Erythroblast (primary cell): Measurements from ENCODE around the gene RCSD1.

Experiments used
- DNase-seq, 2 experiments: peaks; one replicate each; lab custom pipeline; 2025; lab: John Stamatoyannopoulos, UW
- GATA1 ChIP-seq: IDR thresholded peaks from 2 replicates; pipeline ENCODE4 v1.6.1; 2011; ENCODE audit warnings: low read depth, mild to moderate bottlenecking, control low read depth, low read length, moderate library complexity
- POLR2A ChIP-seq: IDR thresholded peaks from 2 replicates; pipeline ENCODE4 v1.6.1; 2011; ENCODE audit warnings: mild to moderate bottlenecking, low read length

The RCSD1 gene

GRCh38 chr1:167706363-167706762 is 76.3 kb downstream of the RCSD1 start:
- TF ChIP-seq POLR2A (no peak), GATA1 (no peak)
- DNase-seq: no peak

DNA sequence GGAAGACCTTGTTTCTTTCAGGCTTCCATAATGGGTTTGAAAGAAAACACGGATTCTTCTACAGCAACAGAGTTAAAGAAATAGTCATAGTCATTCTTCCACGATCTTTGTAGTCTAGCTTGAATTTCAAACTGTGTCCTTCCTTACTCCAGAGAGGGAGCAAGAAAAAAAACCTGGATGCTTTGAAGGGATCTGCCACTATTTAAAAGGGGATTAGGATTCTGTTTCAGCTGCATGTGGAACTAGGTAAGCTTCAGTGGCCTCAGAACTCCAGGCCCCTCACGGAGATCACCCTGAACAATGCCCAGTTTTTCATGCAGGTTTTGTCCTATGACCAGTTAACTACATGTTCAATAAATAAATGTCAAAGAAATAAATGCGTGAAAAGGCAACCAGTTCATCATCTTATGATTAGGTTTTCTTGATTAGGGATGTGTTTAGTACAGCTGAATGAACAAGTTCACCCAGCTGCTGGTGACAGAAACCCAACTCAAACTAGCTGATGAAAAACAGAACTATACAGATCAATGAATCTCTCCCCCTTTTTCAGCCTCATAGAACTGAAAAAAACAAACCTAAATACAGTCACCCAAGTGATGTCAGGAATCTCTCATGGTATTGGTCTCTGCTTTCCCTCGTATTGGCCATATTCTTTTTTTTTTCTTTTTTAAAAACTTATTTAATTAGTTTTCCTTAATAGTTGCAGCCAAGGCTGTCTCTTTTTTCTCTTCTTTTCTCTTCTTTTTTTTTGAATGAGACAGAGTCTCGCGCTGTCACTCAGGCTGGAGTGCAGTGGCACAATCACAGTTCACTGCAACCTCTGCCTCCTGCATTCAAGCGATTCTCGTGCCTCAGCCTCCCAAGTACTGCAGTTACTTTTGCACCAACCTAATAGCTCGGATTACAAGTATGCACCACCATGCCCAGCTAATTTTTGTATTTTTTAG is 77.2 kb downstream of the RCSD1 start:
- no peak for TF ChIP-seq POLR2A
- no peak for TF ChIP-seq GATA1
- DNase-seq: no peak

- TF ChIP-seq GATA1 (no peak), POLR2A (no peak)
- no peak for DNase-seq
Observed at GRCh38 chr1:167707942-167708341, 77.9 kb downstream of the RCSD1 start.

- no peak for TF ChIP-seq GATA1
- DNase-seq: no peak
Observed at GRCh38 chr1:167708940-167709389, 78.9 kb downstream of the RCSD1 start.

DNA sequence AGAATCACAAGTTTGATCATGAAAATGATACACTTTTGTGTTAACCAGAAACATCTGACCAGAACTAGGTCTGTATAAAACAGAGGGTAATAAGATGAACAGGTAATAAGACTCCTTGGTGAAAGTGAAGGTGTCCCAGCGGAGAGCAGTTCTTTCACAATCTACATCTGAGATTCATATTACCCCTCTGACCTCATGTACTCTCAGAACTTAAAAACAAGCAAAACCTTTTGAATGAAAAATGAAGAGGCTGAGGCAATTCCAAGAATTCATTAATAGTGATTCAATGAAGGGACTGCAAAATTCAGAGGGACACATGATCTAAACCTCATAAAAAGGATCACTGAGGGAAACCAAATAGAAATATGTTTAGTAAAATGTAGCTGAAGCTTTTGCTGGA is 80.8 kb downstream of the RCSD1 start:
- TF ChIP-seq POLR2A: no peak
- DNase-seq: no peak

DNA sequence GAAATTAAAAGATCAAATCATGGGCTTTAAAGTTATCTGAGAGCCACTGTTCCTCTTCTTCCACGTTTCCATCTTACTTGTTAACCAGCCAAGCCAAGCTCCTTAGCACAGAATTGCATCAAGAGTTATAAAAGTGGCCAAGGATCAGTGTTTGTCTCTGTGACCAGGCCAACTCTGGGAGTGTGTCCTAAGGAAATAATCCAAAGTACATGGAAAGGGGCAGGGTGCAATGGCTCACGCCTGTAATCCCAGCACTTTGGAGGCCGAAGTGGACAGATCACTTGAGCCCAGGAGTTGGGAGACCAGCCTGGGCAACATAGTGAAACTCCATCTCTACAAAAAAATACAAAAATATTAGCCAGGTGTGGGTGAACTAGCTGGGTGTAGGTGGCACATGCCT is 81.8 kb downstream of the RCSD1 start:
- TF ChIP-seq POLR2A (no peak), GATA1 (no peak)
- no peak for DNase-seq

GRCh38 chr1:167713330-167714081 is 83.5 kb downstream of the RCSD1 start:
- DNase-seq: peak; percentile 50 to 52
- TF ChIP-seq GATA1 (no peak), POLR2A (no peak)

DNA sequence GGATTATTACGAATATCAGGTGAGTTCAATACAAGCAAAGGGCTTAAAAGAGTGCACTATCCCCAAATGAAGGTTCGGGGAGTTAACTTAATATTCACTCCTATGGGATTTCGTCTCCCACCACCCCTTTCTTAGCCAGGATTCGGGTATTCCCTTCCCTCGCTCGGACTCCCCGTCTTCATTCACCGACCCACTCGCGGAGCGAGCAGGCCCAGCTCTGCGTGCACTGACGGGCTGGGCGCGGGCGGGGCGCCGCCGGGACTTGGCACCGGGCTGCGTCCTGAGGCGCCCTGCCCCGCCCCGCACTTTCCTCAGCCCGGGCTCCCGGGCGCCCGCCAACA is 84.0 kb downstream of the RCSD1 start:
- TF ChIP-seq POLR2A: no peak
- TF ChIP-seq GATA1: no peak

DNA sequence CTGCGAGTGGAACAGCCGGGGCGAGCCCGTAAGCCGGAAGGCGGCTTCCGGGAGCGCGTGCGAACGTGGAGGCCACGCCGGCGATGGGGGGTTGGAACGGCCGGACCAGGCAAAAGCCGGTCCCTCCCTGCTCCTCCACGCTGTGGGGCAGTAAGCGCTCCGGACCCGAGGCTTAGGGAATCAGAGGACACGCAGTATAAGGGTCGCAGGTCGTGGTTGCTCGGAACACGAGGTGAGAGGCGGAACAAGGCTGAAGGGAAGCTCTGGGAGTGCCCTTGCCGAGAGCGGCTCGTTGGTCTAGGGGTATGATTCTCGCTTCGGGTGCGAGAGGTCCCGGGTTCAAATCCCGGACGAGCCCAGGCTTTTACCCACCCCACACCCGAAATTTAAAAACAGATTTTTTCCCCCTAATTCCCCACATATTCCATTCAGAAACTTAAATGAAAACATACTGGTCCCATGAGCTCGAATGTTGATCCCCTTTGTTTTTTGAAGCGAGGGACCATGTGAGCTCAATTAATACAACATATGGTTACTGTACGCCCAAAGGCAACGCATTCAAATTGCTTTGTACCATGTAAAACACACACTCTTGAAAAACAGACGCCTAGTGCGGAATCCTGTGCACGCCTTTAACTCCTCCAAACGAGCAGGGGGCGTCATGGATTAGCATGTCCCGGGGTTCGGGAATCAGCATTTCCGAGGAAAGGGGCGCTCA is 84.6 kb downstream of the RCSD1 start:
- DNase-seq: peak; percentile 91 to 96
- TF ChIP-seq GATA1 (no peak), POLR2A (peak; percentile 69)

More for the DNA sequence above, 84.0 kb downstream of the RCSD1 start:
- DNase-seq: peak; percentile 91 to 95

DNA sequence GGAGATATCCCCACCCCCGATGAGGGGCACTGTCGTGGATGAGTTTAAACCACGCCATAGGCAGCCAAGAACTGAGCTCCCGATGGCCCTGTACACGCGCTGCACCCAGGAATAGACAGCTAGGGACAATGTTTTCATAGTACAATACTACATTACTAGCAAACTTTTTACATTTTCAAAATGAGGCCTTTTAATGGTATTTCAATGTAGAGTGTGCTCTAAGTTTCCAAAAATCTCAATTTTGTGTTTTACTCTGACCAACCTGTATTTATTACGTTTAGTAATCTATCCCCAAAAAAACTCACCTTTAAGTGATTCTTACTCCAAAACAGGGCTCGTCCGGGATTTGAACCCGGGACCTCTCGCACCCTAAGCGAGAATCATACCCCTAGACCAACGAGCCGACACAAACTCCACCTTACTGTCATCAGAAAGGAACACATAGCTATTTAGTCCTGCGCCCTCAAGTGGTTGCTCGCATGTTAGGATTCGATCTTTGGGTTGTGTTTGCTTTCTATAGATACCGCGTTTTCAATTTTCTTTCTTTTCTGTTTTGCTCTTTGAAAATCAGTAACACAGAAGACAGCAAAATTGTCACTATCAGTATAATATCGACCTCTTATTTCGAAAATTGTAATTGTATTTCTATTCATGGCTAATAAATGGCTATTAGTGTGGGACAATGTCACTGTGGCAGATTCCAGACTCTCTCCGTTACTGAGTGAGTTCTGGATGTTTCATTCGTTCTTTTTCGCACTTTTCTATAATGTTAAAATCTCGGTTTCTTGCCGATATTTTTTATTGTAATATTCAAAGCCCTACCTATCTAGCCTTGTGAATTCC is 85.3 kb downstream of the RCSD1 start:
- peak; percentile 93 to 96 for DNase-seq
- peak; percentile 11 for TF ChIP-seq POLR2A
- no peak for TF ChIP-seq GATA1

- TF ChIP-seq POLR2A (no peak), GATA1 (no peak)
- DNase-seq: no peak
Observed at GRCh38 chr1:167716000-167716271, 85.9 kb downstream of the RCSD1 start.

GRCh38 chr1:167717351-167717750 is 87.3 kb downstream of the RCSD1 start:
- no peak for DNase-seq
- TF ChIP-seq GATA1 (no peak), POLR2A (no peak)
